Trophoblast cell (in vitro differentiated cells and primary cell): ENCODE data around the gene PTPRM.

Source experiments
- DNase-seq, 2 donors: peaks; one replicate each; pipeline ENCODE4 v3.0.0-alpha.2; 2016
- H2AFZ ChIP-seq: 2 replicates; pipeline ENCODE4 v1.6.1; 2013; ENCODE audit warnings: low read length, moderate library complexity, mild to moderate bottlenecking; ENCODE audit not compliant: insufficient read depth, poor library complexity
- H2AK5ac ChIP-seq: 2 replicates; pipeline ENCODE4 v1.6.1; 2013; ENCODE audit warnings: mild to moderate bottlenecking, low read length
- H2BK120ac ChIP-seq: 2 replicates; pipeline ENCODE4 v1.6.1; 2013; ENCODE audit warnings: low read length, mild to moderate bottlenecking, moderate library complexity; ENCODE audit not compliant: insufficient read depth, poor library complexity
- H2BK12ac ChIP-seq: 2 replicates; pipeline ENCODE4 v1.6.1; 2013; ENCODE audit warnings: mild to moderate bottlenecking, low read length, moderate library complexity
- H2BK5ac ChIP-seq: 2 replicates; pipeline ENCODE4 v1.6.1; 2013; ENCODE audit warnings: low read length, low read depth, moderate library complexity, mild to moderate bottlenecking; ENCODE audit not compliant: poor library complexity
- H3K14ac ChIP-seq: 2 replicates; pipeline ENCODE4 v1.6.1; 2013; ENCODE audit warnings: mild to moderate bottlenecking, low read length
- H3K18ac ChIP-seq: 2 replicates; pipeline ENCODE4 v1.6.1; 2013; ENCODE audit warnings: mild to moderate bottlenecking, low read length
- H3K23ac ChIP-seq: 2 replicates; pipeline ENCODE4 v1.6.1; 2013; ENCODE audit warnings: low read length
- H3K27ac ChIP-seq: 2 replicates; pipeline ENCODE4 v1.5.1; 2013; ENCODE audit warnings: low read depth, mild to moderate bottlenecking, inconsistent platforms, low read length, moderate library complexity
- H3K27me3 ChIP-seq: 2 replicates; pipeline ENCODE4 v1.6.1; 2013; ENCODE audit warnings: inconsistent platforms, mild to moderate bottlenecking, low read length, moderate library complexity; ENCODE audit not compliant: insufficient read depth
- H3K36me3 ChIP-seq, 2 experiments: 1 replicate in 1 of 2; 2 replicates in 1 of 2; pipeline ENCODE4 v1.6.1; 2013; ENCODE audit warnings: low read length in 2 of 2, mild to moderate bottlenecking in 2 of 2, moderate library complexity in 1 of 2; ENCODE audit not compliant: insufficient read depth in 2 of 2, control insufficient read depth in 1 of 2
- H3K4ac ChIP-seq: 2 replicates; pipeline ENCODE4 v1.6.1; 2013; ENCODE audit warnings: low read depth, mild to moderate bottlenecking, low read length, moderate library complexity
- H3K4me1 ChIP-seq, 2 experiments: 1 replicate in 1 of 2; 2 replicates in 1 of 2; pipeline ENCODE4 v1.6.1; 2013; ENCODE audit warnings: low read length in 2 of 2, mild to moderate bottlenecking in 2 of 2, moderate library complexity in 1 of 2; ENCODE audit not compliant: insufficient read depth in 2 of 2, control insufficient read depth in 1 of 2
- H3K4me2 ChIP-seq: 2 replicates; pipeline ENCODE4 v1.6.1; 2013; ENCODE audit warnings: inconsistent platforms, mild to moderate bottlenecking, low read length, moderate library complexity
- H3K4me3 ChIP-seq: 2 replicates; pipeline ENCODE4 v1.5.1; 2013; ENCODE audit warnings: mild to moderate bottlenecking, low read depth, low read length, inconsistent platforms
- H3K79me1 ChIP-seq: one replicate; pipeline ENCODE4 v1.6.1; 2013; ENCODE audit warnings: low read length
- H3K79me2 ChIP-seq: 2 replicates; pipeline ENCODE4 v1.6.1; 2013; ENCODE audit warnings: low read length, mild to moderate bottlenecking; ENCODE audit not compliant: control insufficient read depth, insufficient read depth, poor library complexity
- H3K9ac ChIP-seq: 2 replicates; pipeline ENCODE4 v1.6.1; 2013; ENCODE audit warnings: mild to moderate bottlenecking, low read length
- H3K9me3 ChIP-seq: 2 replicates; pipeline ENCODE4 v1.6.1; 2013; ENCODE audit warnings: low read depth, mild to moderate bottlenecking, control low read depth, inconsistent platforms, low read length; ENCODE audit not compliant: insufficient read depth
- H4K12ac ChIP-seq: 2 replicates; pipeline ENCODE4 v1.6.1; 2013; ENCODE audit warnings: low read depth, mild to moderate bottlenecking, low read length, moderate library complexity
- H4K8ac ChIP-seq: 2 replicates; pipeline ENCODE4 v1.6.1; 2013; ENCODE audit warnings: low read depth, mild to moderate bottlenecking, low read length, moderate library complexity
- H4K91ac ChIP-seq: one replicate; pipeline ENCODE4 v1.6.1; 2013; ENCODE audit warnings: low read depth, mild to moderate bottlenecking, low read length, moderate library complexity
- WGBS: extraction: QIAGEN DNeasy Blood & Tissue Kit; methylation state at CpG from one replicate; pipeline ENCODE4 v1.1.7; 2013; ENCODE audit warnings: missing lambda C conversion rate; ENCODE audit not compliant: insufficient read length, insufficient coverage; ENCODE audit errors: extremely low coverage; 5-methylcytosine and 5-hydroxymethylcytosine counted together

PTPRM gene

DNA sequence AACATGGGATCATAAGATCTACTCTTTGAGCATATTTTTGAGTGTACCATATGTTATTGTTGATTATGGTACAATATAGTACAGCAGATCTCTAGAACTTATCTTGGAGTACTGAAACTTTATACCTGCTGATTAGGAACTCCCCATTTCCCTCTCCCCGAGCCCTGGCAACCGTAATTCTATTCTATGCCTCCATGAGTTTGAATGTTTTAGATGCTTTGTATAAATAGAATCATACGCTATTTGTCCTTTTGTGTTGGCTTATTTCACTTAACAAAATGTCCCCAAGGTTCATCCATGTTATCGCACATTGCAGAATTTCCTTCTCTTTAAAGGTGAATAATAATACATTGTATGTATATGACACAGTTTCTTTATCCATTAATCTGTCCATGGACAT is 117.2 kb downstream of the PTPRM start:
- Histone ChIP-seq H3K9ac (no peak overlapping the region), H3K79me1 (peaks cover 4% of the 10 kb centered on the region), H3K79me2 (no peaks in the 10 kb centered on the region), H3K23ac (no peak overlapping the region), H3K27me3 (no peaks in the 10 kb centered on the region), H3K27ac (no peak overlapping the region), H2AFZ (no peak overlapping the region), H3K4me3 (no peak overlapping the region), H3K4ac (no peak overlapping the region), H3K4me1 (peaks cover 5 to 7% of the 10 kb centered on the region in 2 experiments), H3K9me3 (no peaks in the 10 kb centered on the region), H2BK12ac (no peak overlapping the region), H3K18ac (no peak overlapping the region), H4K8ac (no peak overlapping the region), H2AK5ac (no peak overlapping the region), H4K91ac (no peak overlapping the region), H3K4me2 (no peak overlapping the region), H3K36me3 (no peaks in the 10 kb centered on the region), H3K14ac (no peak overlapping the region), H4K12ac (no peak overlapping the region), H2BK5ac (no peak overlapping the region), H2BK120ac (no peak overlapping the region)
- DNase-seq, result no peak
- WGBS, result no CpG with 5 or more reads among the region's 4 CpGs

DNA sequence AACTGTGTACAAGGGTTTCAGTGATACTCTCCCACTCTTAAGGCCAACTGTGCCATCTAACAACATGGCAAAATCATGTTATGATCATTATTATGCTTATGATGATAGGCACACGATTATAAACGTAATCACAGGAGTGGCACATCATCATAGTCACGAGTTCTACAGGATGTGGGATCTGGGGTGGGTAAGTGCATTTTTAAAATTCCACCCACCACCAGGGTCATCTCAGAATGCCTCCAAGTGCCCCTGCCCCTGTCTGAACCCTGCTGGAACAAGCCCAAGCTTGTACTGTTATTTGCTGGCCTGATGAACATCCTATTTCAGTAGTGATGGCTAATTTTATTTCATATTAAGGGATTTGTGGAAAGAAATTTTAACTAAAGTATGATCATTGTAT is 117.8 kb downstream of the PTPRM start:
- Histone ChIP-seq H3K27ac (no peak overlapping the region), H3K23ac (no peak overlapping the region), H4K91ac (peak overlapping the region; percentile 55), H4K8ac (no peak overlapping the region), H3K9me3 (no peaks in the 10 kb centered on the region), H2BK5ac (peak overlapping the region; percentile 52), H4K12ac (no peak overlapping the region), H3K4me3 (no peak overlapping the region), H3K4ac (no peak overlapping the region), H2BK12ac (peak overlapping the region; percentile 17), H3K79me1 (peaks cover 4% of the 10 kb centered on the region), H2AFZ (no peak overlapping the region), H2AK5ac (peak overlapping the region; percentile 14), H3K79me2 (no peaks in the 10 kb centered on the region), H3K14ac (peak overlapping the region; percentile 48), H3K4me1 (peaks cover 5 to 7% of the 10 kb centered on the region in 2 experiments), H2BK120ac (peak overlapping the region; percentile 53), H3K4me2 (no peak overlapping the region), H3K36me3 (no peaks in the 10 kb centered on the region), H3K9ac (no peak overlapping the region), H3K18ac (peak overlapping the region; percentile 29), H3K27me3 (no peaks in the 10 kb centered on the region)
- no peak for DNase-seq
- no CpG with 5 or more reads among the region's 3 CpGs for WGBS

DNA sequence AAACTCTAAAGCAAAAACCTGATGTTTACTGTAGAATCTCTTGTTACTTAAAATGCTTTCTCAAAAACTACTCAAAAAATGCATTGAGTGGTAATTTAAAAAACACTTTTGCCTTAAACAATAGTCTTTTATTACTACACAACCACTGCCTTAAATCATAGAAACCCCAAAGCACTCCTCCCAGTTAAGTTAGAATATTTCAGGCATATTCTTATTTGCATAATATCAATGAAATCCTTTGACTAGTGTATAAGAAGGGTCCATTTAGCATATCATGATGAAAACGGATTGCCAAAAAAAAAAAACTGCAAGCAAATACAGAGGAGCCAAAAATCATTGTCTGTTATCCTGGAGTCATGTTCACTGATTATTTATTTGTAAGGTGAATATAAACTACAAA is 119.2 kb downstream of the PTPRM start:
- Histone ChIP-seq H3K4me3 (no peak overlapping the region), H2AFZ (no peak overlapping the region), H3K14ac (no peak overlapping the region), H3K79me2 (no peaks in the 10 kb centered on the region), H3K27ac (no peak overlapping the region), H3K4me2 (no peak overlapping the region), H3K79me1 (peaks cover 4% of the 10 kb centered on the region), H3K36me3 (no peaks in the 10 kb centered on the region), H3K18ac (no peak overlapping the region), H3K27me3 (no peaks in the 10 kb centered on the region), H2AK5ac (no peak overlapping the region), H3K9ac (no peak overlapping the region), H4K8ac (no peak overlapping the region), H2BK12ac (no peak overlapping the region), H4K12ac (no peak overlapping the region), H4K91ac (no peak overlapping the region), H3K4me1 (peaks cover 5 to 7% of the 10 kb centered on the region in 2 experiments), H3K4ac (no peak overlapping the region), H3K9me3 (no peaks in the 10 kb centered on the region), H2BK120ac (no peak overlapping the region), H3K23ac (no peak overlapping the region), H2BK5ac (no peak overlapping the region)
- no CpG with 5 or more reads among the region's 1 CpG for WGBS
- DNase-seq, result no peak

DNA sequence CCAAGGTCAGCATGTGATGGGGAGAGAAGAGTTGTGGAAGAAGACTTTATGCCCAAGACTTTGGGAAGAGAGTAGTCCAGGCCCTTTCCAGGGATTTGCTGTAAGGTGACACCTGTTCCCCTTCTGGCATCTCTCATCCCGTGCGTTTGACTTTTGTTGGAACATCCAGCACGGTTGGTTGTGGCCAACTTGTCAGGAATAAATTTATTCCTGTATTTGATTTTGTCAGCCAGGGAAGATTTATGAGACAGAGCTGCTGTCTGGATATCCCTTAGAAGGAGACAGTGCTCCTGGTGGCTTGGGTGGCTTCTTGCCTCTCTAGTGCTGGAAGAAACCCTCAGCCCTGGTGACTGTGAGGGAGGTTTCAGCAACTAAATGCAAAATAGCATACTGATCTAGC is 121.5 kb downstream of the PTPRM start:
- Histone ChIP-seq H3K4ac (no peak overlapping the region), H4K8ac (no peak overlapping the region), H3K9ac (no peak overlapping the region), H3K36me3 (no peaks in the 10 kb centered on the region), H3K27me3 (no peaks in the 10 kb centered on the region), H2AFZ (no peak overlapping the region), H3K4me2 (no peak overlapping the region), H3K27ac (no peak overlapping the region), H2BK5ac (no peak overlapping the region), H3K4me1 (peaks cover 3 to 7% of the 10 kb centered on the region in 2 experiments), H3K79me2 (no peaks in the 10 kb centered on the region), H3K79me1 (peaks cover 2% of the 10 kb centered on the region), H4K91ac (no peak overlapping the region), H3K23ac (no peak overlapping the region), H3K18ac (no peak overlapping the region), H3K9me3 (no peaks in the 10 kb centered on the region), H2AK5ac (no peak overlapping the region), H2BK12ac (no peak overlapping the region), H2BK120ac (no peak overlapping the region), H3K4me3 (no peak overlapping the region), H4K12ac (no peak overlapping the region), H3K14ac (no peak overlapping the region)
- DNase-seq, result no peak
- no CpG with 5 or more reads among the region's 3 CpGs for WGBS
